GM21367 (cell line): ENCODE measurements around the gene GAL3ST2.
A peak's percentile ranks its signal among the peaks of the same experiment; 100 is the strongest.
"Not testable (repeated sequence)": the region's sequence is repeated elsewhere in the genome, so short reads cannot be mapped to it uniquely, and the experiment has no call there.

Experiments
- ATAC-seq: cut with Tn5 transposase; IDR thresholded peaks from one replicate; pipeline ENCODE4 v1.9.1; 2021; ENCODE audit not compliant: unreplicated experiment

The GAL3ST2 gene

GRCh38 chr2:241791385-241791784 lies 14.8 kb downstream of the GAL3ST2 start:
- not testable (repeated sequence) for ATAC-seq

DNA sequence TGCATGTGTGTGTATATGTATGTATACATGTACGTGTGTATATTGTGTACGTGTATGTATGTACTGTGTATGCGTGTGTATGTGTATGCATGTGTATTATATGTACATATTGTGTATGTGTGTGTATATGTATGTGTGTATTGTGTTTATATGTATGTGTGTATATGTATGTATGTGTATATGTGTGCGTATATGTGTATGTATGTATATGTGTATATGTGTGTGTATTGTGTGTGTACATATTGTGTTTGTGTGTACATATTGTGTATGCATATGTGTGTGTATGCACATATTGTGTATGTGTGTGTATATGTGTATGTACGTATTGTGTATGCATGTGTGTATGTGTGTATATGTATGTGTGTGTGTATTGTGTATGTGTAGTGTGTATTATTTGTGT lies 16.8 kb downstream of the GAL3ST2 start:
- ATAC-seq, result no peak

GRCh38 chr2:241794250-241794823 lies 17.7 kb downstream of the GAL3ST2 start:
- ATAC-seq, result no peak

- ATAC-seq, result no peak
Measured at GRCh38 chr2:241795021-241795999, 18.7 kb downstream of the GAL3ST2 start.

- ATAC-seq, result no peak
Measured at GRCh38 chr2:241796209-241796608, 19.6 kb downstream of the GAL3ST2 start.

- no peak for ATAC-seq
Measured at GRCh38 chr2:241796610-241797138, 20.1 kb downstream of the GAL3ST2 start.

GRCh38 chr2:241797441-241798080 lies 20.9 kb downstream of the GAL3ST2 start:
- no peak for ATAC-seq

DNA sequence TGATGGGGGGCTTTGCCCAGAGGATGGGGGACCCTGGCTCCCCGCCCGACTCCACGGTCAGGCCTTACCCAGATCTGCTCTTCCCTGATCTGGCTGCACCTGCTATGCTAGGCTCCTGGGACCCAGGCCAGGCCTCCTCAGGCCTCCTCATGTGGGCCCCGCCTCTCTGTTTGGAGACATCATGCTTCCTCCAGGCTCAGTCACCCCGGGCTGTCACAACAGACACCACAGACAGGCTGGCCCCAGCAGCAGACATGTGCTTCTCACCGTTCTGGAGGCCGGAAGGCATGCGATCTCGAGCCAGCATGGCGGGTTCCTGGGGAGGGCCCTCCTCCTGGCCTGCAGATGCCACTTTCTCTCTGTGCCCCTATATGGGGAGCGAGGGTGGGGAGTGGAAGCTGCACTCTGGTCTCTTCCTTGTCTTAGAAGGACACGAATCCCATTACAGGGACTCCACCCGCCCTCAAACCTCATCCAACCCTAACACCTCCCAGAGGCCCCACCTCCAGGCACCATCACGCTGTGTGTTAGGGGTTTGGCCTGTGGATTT lies 21.5 kb downstream of the GAL3ST2 start:
- ATAC-seq, result no peak

DNA sequence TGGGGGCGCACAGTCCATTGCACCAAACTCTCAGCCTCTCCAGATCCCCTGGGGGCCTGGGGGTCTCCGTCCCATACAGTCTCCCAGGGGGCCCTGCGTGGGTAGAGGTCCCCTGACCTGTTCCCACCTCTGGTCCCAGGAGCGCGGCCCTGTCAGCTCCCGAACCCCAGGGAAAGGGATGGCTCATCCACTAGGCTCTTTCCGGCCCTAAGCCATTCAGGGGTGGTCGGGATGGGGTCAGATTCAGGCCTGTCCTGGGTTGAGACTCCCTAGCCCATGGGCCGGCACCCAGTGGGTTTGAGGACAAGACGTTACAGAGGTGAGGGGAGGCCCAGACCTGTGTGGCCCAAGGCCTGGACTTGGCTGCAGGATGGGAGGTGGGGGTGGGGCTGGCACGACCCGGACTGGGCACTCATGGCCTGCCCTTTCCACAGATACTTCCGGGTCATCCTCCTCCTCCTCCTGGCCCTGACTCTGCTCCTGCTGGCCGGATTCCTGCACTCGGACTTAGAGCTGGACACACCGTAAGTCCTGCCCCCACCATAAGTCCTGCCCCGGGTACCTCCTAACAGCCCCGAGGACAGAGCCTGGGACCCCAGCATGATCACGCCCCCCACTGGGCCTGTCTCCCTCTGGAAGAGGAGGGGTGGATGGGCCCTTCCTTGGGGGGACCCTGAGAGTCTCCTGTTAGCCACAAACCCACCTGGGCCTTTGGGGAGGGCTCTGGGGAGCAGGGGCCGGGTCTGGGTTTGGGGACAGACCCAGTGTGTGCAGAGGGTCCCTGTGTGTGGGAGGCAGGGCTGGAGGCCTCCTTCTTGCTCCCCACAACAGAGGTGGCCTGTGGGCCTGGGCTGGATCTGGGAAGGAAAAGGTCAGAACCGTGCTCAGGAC lies 22.3 kb downstream of the GAL3ST2 start:
- ATAC-seq, result no peak

- no peak for ATAC-seq
Measured at GRCh38 chr2:241799522-241800197, 23.0 kb downstream of the GAL3ST2 start.

DNA sequence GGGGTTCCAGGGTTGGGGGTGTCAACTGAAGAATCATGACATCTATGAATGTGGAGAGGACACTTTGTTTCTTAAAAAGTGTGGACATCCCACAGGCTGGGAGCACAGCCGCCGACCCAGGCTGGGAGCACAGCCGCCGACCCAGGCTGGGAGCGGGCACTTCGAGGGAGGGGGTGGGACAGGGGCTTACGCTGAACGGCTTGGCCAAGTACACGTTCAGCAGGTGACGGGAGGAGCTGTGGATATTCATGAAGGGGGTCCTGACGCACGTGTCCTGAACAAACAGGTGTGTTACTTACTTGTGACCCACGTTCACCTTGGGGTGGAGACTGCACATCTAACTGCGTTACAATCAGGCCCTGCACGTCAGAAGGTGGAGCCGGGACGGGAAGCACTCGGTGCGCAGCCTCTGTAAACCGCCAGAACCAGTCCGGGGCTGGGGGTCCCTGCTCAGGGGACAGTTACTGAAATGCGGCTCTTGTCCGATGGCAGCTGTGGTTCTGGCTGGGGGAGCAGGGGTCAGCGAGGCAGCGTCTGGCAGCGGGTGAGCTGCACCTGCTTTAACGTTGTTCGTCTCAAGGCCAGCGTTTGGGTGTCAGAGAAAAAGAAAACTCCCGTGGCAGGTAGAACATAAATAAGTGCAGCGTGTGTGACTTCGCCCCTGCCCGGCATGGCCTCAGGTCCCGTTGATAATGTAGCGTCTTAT lies 23.7 kb downstream of the GAL3ST2 start:
- not testable (repeated sequence) for ATAC-seq

DNA sequence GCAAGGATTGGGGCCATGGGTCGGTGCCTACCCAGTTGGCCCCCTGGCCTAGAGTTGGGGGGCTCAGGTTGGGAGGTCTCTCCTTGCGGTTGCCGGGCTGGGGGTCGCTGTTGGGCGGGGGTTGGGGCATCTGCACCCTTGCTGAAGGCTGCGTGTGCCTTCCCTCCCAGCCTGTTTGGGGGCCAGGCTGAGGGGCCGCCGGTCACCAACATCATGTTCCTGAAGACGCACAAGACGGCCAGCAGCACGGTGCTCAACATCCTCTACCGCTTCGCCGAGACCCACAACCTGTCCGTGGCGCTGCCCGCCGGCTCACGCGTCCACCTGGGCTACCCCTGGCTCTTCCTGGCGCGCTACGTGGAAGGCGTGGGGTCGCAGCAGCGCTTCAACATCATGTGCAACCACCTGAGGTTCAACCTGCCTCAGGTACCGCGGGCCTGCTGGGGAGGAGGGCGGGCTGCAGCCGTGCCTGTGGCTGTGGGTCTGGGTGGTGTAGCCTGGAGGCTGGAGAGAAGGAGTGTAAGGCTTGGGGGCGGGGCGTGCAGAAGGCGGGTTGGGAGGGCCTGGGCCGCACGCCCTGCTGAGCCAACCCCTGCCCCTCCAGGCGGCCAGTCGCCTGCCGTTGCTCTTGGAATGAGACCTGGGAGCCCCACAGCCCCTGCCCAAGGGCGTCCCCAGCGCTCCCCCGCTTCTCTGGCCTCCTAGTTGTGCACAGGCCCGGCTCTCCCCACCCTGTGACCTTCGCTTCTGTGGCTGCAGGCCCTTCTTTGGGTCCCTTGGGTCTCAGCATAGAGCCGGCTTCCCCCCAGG lies 25.2 kb downstream of the GAL3ST2 start:
- no peak for ATAC-seq

DNA sequence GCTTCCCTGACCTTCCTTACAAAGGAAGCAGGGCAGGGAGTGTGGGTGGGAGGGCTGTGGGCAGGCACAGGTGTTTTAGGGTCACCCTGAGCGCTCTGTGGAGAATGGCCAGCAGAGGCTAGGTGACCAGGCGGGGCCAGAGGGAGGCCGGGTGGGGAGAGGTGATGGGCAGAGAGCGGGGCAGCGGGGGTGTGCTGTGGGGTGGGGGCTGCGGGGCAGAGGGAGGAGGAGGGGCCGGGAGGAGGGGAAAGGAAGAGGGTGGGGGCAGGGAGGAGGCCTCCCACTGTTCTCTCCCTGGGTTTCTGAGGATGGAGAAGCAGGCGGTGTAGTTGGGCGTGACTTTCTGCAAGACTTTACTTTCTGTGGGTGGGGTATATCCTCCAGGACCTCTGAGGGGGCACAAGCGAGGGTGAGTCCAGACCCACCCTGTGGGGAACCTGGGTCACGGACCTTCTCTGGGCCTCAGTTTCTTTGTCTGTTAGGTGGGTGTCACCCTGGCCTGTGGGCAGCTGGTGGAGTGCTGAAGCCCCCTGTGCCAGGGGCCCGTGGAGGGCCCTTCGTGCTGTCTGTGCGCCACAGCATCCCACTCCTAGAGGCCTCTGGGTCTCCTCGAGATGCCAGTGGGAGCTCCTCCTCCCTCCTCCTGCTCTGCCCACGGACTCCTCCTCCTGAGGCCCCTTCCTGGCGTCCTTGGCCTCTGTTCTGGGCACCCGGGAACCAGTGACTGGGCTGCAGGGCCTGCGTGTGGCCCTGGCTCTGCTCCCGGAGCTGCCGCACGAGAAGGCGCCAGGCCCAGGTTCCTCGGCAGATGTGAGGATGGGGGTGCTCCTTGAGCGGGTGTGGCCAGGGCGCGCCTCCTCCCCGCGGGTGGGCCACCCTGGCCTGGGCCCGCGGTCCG lies 26.0 kb downstream of the GAL3ST2 start:
- no peak for ATAC-seq

- peak; percentile 46 for ATAC-seq
Measured at GRCh38 chr2:241803387-241804325, 27.0 kb downstream of the GAL3ST2 start.

DNA sequence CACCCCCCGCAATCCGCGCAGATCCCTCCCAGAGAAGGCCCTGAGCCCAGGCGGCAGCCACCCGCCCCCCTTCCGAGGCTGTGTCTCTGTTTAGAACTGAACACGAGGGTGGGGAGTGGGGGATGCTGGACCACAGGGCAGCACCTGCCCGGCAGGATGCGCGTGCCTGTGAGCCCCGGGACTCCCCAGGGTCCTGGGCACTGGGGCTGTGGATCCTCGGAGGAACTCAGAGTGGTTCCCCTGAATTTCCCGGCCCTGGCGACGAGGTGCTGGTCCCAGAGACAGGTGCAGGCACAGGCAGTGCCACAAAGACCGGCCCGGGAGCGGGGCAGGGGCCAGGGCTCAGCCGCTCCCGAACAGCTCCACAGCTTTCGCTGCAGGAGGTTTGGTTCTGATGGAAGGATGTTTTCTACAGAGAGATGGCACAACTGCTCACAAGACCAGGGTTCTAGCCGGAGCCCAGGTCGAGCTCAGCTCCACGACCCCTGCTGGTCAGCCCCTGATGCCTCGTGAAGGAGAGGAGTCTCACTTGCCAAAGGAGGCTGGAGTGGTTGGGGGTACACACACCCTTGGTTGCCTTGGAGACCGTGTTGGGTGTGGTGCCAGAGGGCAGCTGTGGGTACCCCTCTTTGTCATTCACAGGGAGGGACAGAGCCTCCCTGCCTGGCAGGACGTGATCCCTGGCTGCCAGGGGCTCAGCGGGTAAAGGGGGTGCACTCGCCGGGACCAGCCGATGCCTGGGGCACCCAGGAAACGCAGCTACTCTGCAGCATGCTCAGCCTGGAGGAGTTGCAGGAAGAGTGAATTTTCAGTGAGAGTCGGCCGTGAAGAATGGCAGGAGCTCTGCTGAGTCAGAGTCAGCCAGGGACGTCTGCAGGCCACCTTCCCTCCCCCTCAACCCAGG lies 28.0 kb downstream of the GAL3ST2 start:
- peak; percentile 43 for ATAC-seq
